Neural crest cell (in vitro differentiated cells): Measurements from ENCODE around the gene TMEM269. TPM values are rescaled to one million over a fixed set of nuclear protein-coding genes. Genes with fewer than 3 reads are reported as not detected.

Source experiments
- DNase-seq: peaks from one replicate; pipeline ENCODE4 v3.0.0; 2021; ENCODE audit warnings: low read depth, mixed read lengths, low spot score
- H3K27ac Mint-ChIP-seq: one replicate; pipeline ENCODE4 v1.8.0; 2021; ENCODE audit warnings: mild to moderate bottlenecking, mixed read lengths; ENCODE audit not compliant: unreplicated experiment
- H3K27me3 Mint-ChIP-seq: 2 replicates; pipeline ENCODE4 v1.8.0; 2021; ENCODE audit warnings: low read depth, mild to moderate bottlenecking, mixed read lengths
- H3K36me3 Mint-ChIP-seq: 2 replicates; pipeline ENCODE4 v1.8.0; 2021; ENCODE audit warnings: low read depth, mild to moderate bottlenecking, mixed read lengths
- H3K4me1 Mint-ChIP-seq: 2 replicates; pipeline ENCODE4 v1.8.0; 2021; ENCODE audit warnings: mixed read lengths
- H3K4me3 Mint-ChIP-seq: one replicate; pipeline ENCODE4 v1.8.0; 2021; ENCODE audit warnings: mild to moderate bottlenecking, mixed read lengths
- H3K9me3 Mint-ChIP-seq: 2 replicates; pipeline ENCODE4 v1.8.0; 2021; ENCODE audit warnings: mixed read lengths
- CTCF ChIP-seq: fragments of 200-600 bp; sonication (generic); conservative IDR thresholded peaks from 2 replicates; pipeline ENCODE4 v1.5.0; 2021; ENCODE audit warnings: antibody characterized with exemption, mild to moderate bottlenecking
- total RNA-seq: library from RNA; stranded (reverse); gene quantifications from 2 replicates; pipeline ENCODE4 v1.2.1, GENCODE V29; 2021

TMEM269 gene
- total RNA-seq, 1 donor from 2014 or later: 0.70 TPM

- Mint-ChIP-seq H3K4me3 (no peak overlapping the region), H3K27me3 (no peaks in the 10 kb centered on the region), H3K36me3 (no peaks in the 10 kb centered on the region), H3K27ac (no peak overlapping the region), H3K4me1 (peaks cover 35% of the 10 kb centered on the region), H3K9me3 (no peaks in the 10 kb centered on the region)
- TF ChIP-seq CTCF: no peak
- DNase-seq: no peak
Observed at GRCh38 chr1:42825036-42825851, 40.5 kb downstream of the TMEM269 start.

GRCh38 chr1:42830631-42831030 lies 45.8 kb downstream of the TMEM269 start:
- no peaks in the 10 kb centered on the region for H3K9me3 Mint-ChIP-seq
- no peak for DNase-seq

GRCh38 chr1:42831273-42831672 lies 46.5 kb downstream of the TMEM269 start:
- H3K27ac Mint-ChIP-seq: no peak overlapping the region
- H3K4me1 Mint-ChIP-seq: peaks cover 18% of the 10 kb centered on the region
- H3K4me3 Mint-ChIP-seq: no peak overlapping the region
- TF ChIP-seq CTCF: no peak
- no peaks in the 10 kb centered on the region for H3K27me3 Mint-ChIP-seq
- H3K36me3 Mint-ChIP-seq: no peaks in the 10 kb centered on the region
- DNase-seq: no peak
- H3K9me3 Mint-ChIP-seq: no peaks in the 10 kb centered on the region

More at GRCh38 chr1:42830631-42831030, 45.8 kb downstream of the TMEM269 start:
- Mint-ChIP-seq H3K27me3 (no peaks in the 10 kb centered on the region), H3K4me3 (no peak overlapping the region), H3K27ac (no peak overlapping the region), H3K4me1 (peaks cover 18% of the 10 kb centered on the region), H3K36me3 (no peaks in the 10 kb centered on the region)
- no peak for TF ChIP-seq CTCF

GRCh38 chr1:42832641-42833240 lies 48.0 kb downstream of the TMEM269 start:
- H3K27ac Mint-ChIP-seq: no peak overlapping the region
- no peaks in the 10 kb centered on the region for H3K9me3 Mint-ChIP-seq
- H3K4me3 Mint-ChIP-seq: no peak overlapping the region
- no peaks in the 10 kb centered on the region for H3K36me3 Mint-ChIP-seq
- no peak for TF ChIP-seq CTCF
- H3K27me3 Mint-ChIP-seq: no peaks in the 10 kb centered on the region
- DNase-seq: no peak
- peaks cover 18% of the 10 kb centered on the region for H3K4me1 Mint-ChIP-seq

GRCh38 chr1:42833981-42834380 lies 49.2 kb downstream of the TMEM269 start:
- Mint-ChIP-seq H3K27ac (no peak overlapping the region), H3K27me3 (no peaks in the 10 kb centered on the region), H3K36me3 (no peaks in the 10 kb centered on the region), H3K9me3 (no peaks in the 10 kb centered on the region), H3K4me1 (peaks cover 16% of the 10 kb centered on the region), H3K4me3 (no peak overlapping the region)
- DNase-seq: no peak
- no peak for TF ChIP-seq CTCF
